HepG2 (cell line): ENCODE measurements around the gene NKRF.

Source experiments
- CC2D1A ChIP-seq: sonication (generic); formaldehyde crosslinking; IDR thresholded peaks from 2 replicates; pipeline ENCODE4 v1.8.1; 2023; ENCODE audit warnings: mild to moderate bottlenecking, missing genetic modification reagents
- MXI1 ChIP-seq: IDR thresholded peaks from 3 replicates; pipeline ENCODE4 v1.6.1; 2012; ENCODE audit warnings: low read depth, low read length, inconsistent platforms, borderline replicate concordance

DNA sequence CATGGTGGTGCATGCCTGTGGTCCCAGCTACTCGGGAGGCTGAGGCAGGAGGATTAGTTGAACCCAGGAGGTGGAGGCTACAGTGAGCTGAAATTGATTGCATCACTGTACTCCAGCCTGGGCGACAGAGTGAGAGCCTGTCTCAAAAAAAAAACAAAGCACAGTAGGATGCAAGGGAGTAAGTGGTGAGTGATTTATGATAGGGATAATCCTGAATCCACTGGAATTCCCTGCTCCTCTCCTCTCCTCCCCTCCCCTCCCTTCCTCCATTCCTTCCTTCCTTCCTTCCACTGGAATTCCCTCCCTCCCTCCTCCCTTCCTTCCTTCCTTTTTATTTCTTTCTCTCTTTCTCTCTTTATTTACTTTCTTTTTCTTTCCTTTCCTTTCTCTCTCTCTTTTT is 40.9 kb upstream of the NKRF start:
- TF ChIP-seq CC2D1A (CRISPR knock-in tag) (no peak), MXI1 (no peak)
